HepG2 (cell line): Measurements from ENCODE around the gene KCNMB2. TPM values are rescaled to one million over a fixed set of nuclear protein-coding genes. Genes with fewer than 3 reads are reported as not detected.

Source experiments
- ATAC-seq: fragments of 200-7000 bp; cut with Tn5 transposase; 3 replicates; pipeline ENCODE4 v1.9.1; 2020; ENCODE audit warnings: mild to moderate bottlenecking, moderate library complexity
- BruUV-seq: library from RNA; stranded (reverse); fragments of 400-500 nt; replicated peaks from 2 replicates; lab custom pipeline; 2021; lab: Mats Ljungman, UMichigan
- CTCF ChIA-PET: fragments of 300-600 bp; formaldehyde crosslinking; extraction: SDS; loops from one replicate; lab custom pipeline; 2021; ENCODE audit warnings: low total read pairs, inconsistent platforms, low intra/inter-chr PET ratio; lab: Yijun Ruan, JAX
- POLR2A ChIA-PET: fragments of 350-600 bp; sonication (Branson Sonifier 250); formaldehyde crosslinking; loops from one replicate; lab custom pipeline; 2020; ENCODE audit warnings: antibody characterized with exemption, inconsistent platforms; lab: Yijun Ruan, JAX
- DNase-seq: peaks from one replicate; pipeline ENCODE4 v3.0.0-alpha.2; 2015; ENCODE audit warnings: low spot score
- FAIRE-seq: peaks from 3 replicates; lab custom pipeline; 2011; peaks lifted over from hg19 to GRCh38; lab: Jason Lieb, UNC
- H2AFZ ChIP-seq: one replicate; pipeline ENCODE4 v1.6.1; 2011; ENCODE audit warnings: low read length, inconsistent platforms
- H3K27ac ChIP-seq: fragments of 300-600 bp; 3 replicates; pipeline ENCODE4 v1.8.0; 2011; ENCODE audit warnings: mixed run types, mild to moderate bottlenecking, mixed read lengths, low read length, inconsistent platforms; ENCODE audit not compliant: insufficient read depth; ENCODE audit errors: extremely low read length
- H3K27me3 ChIP-seq, 2 experiments: fragments of 200-600 bp in 1 of 2; 2 replicates in 1 of 2; 3 replicates in 1 of 2; pipeline versions ENCODE4 v1.6.0 to v1.8.0; 2011; ENCODE audit warnings: low read length in 2 of 2, mild to moderate bottlenecking in 2 of 2, moderate library complexity in 2 of 2, inconsistent platforms in 1 of 2; ENCODE audit not compliant: insufficient read depth in 2 of 2, control insufficient read depth in 1 of 2
- H3K36me3 ChIP-seq, 2 experiments: fragments of 200-600 bp in 1 of 2; replicated peaks in 1 of 2; 2 replicates in 1 of 2; 3 replicates in 1 of 2; pipeline versions ENCODE4 v1.5.1 to v1.8.0; 2011; ENCODE audit warnings: low read length in 2 of 2, inconsistent platforms in 1 of 2; ENCODE audit not compliant: insufficient read depth in 2 of 2, control insufficient read depth in 1 of 2
- H3K4me1 ChIP-seq: 2 replicates; pipeline ENCODE4 v1.5.1; 2012; ENCODE audit warnings: low read length, inconsistent platforms; ENCODE audit not compliant: insufficient read depth
- H3K4me2 ChIP-seq: 2 replicates; pipeline ENCODE4 v1.6.0; 2011; ENCODE audit warnings: low read depth, low read length, inconsistent platforms
- H3K4me3 ChIP-seq, 3 experiments: fragments of 200-600 bp in 1 of 3; sonication (generic), shearing (Covaris generic) in 1 of 3; replicated peaks in 1 of 3; 2 replicates each; pipeline ENCODE4 v1.5.1; 2011 to 2016; ENCODE audit warnings: low read length in 3 of 3, inconsistent platforms in 2 of 3, low read depth in 2 of 3, mild to moderate bottlenecking in 2 of 3, control low read depth in 1 of 3, mixed read lengths in 1 of 3; ENCODE audit not compliant: insufficient read depth in 1 of 3
- H3K79me2 ChIP-seq: one replicate; pipeline ENCODE4 v1.6.1; 2011; ENCODE audit warnings: low read length, inconsistent platforms; ENCODE audit not compliant: insufficient read depth
- H3K9ac ChIP-seq: 2 replicates; pipeline ENCODE4 v1.6.0; 2011; ENCODE audit warnings: mild to moderate bottlenecking, low read depth, low read length, inconsistent platforms; ENCODE audit not compliant: insufficient read depth
- H3K9me3 ChIP-seq: 2 replicates; pipeline ENCODE4 v1.5.1; 2012; ENCODE audit warnings: mild to moderate bottlenecking, low read length
- H4K20me1 ChIP-seq: 2 replicates; pipeline ENCODE4 v1.6.0; 2011; ENCODE audit warnings: inconsistent platforms, mild to moderate bottlenecking, low read length, moderate library complexity; ENCODE audit not compliant: insufficient read depth
- ATF7-NPFF ChIP-seq: sonication (generic); formaldehyde crosslinking; IDR thresholded peaks from 2 replicates; pipeline ENCODE4 v1.8.1; 2023; ENCODE audit warnings: mild to moderate bottlenecking, low read depth, missing genetic modification reagents, moderate library complexity
- GZF1 ChIP-seq: sonication (generic); formaldehyde crosslinking; IDR thresholded peaks from 2 replicates; pipeline ENCODE4 v1.5.1; 2020; ENCODE audit warnings: mild to moderate bottlenecking, missing genetic modification reagents
- ISL2 ChIP-seq: sonication (generic); formaldehyde crosslinking; IDR thresholded peaks from 2 replicates; pipeline ENCODE4 v1.5.0; 2020; ENCODE audit warnings: missing genetic modification reagents
- MBNL3 ChIP-seq: fragments of 250-450 bp; sonication (Bioruptor Pico); conservative IDR thresholded peaks from 2 replicates; pipeline ENCODE4 v1.8.0; 2022; ENCODE audit warnings: mild to moderate bottlenecking, inconsistent platforms
- MEIS2 ChIP-seq: sonication (generic); formaldehyde crosslinking; IDR thresholded peaks from 2 replicates; pipeline ENCODE4 v1.9.0; 2021; ENCODE audit warnings: mild to moderate bottlenecking, missing genetic modification reagents
- POGZ ChIP-seq: sonication (generic); formaldehyde crosslinking; IDR thresholded peaks from 2 replicates; pipeline ENCODE4 v1.4.0; 2020; ENCODE audit warnings: mild to moderate bottlenecking, missing genetic modification reagents
- SALL2 ChIP-seq: sonication (generic); formaldehyde crosslinking; IDR thresholded peaks from 2 replicates; pipeline ENCODE4 v1.8.1; 2023; ENCODE audit warnings: mild to moderate bottlenecking, missing genetic modification reagents, inconsistent platforms
- SOX13 ChIP-seq, 3 experiments: fragments of 450-650 bp in 1 of 3; sonication (generic) in 1 of 3; formaldehyde crosslinking in 1 of 3; IDR thresholded peaks in 2 of 3; conservative IDR thresholded peaks in 1 of 3; 2 replicates each; pipeline versions ENCODE4 v1.5.0 to v1.6.1; 2016 to 2020; ENCODE audit warnings: antibody characterized with exemption in 1 of 3, mild to moderate bottlenecking in 1 of 3, missing compliant biosample characterization in 1 of 3, missing genetic modification reagents in 1 of 3, moderate library complexity in 1 of 3
- TCF7L2 ChIP-seq: IDR thresholded peaks from 2 replicates; pipeline ENCODE4 v1.6.1; 2011; ENCODE audit warnings: mild to moderate bottlenecking, low read depth, low read length, moderate library complexity
- ZNF121 ChIP-seq: sonication (generic); formaldehyde crosslinking; IDR thresholded peaks from 2 replicates; pipeline ENCODE4 v1.5.0; 2020; ENCODE audit warnings: mild to moderate bottlenecking, missing genetic modification reagents
- ZNF597 ChIP-seq: sonication (generic); formaldehyde crosslinking; IDR thresholded peaks from 2 replicates; pipeline ENCODE4 v1.5.0; 2020; ENCODE audit warnings: missing genetic modification reagents
- ZNF740 ChIP-seq: sonication (generic); formaldehyde crosslinking; IDR thresholded peaks from 2 replicates; pipeline ENCODE4 v1.4.0; 2020; ENCODE audit warnings: missing genetic modification reagents
- ZNF83 ChIP-seq: sonication (generic); formaldehyde crosslinking; IDR thresholded peaks from 2 replicates; pipeline ENCODE4 v1.4.0; 2020; ENCODE audit warnings: missing genetic modification reagents, mild to moderate bottlenecking, borderline replicate concordance
- ZSCAN31 ChIP-seq: sonication (generic); formaldehyde crosslinking; IDR thresholded peaks from 2 replicates; pipeline ENCODE4 v1.5.0; 2020; ENCODE audit warnings: low read depth, mild to moderate bottlenecking, missing genetic modification reagents
- WGBS: methylation state at CpG from one replicate; pipeline ENCODE4 v1.1.6; 2017; ENCODE audit warnings: low lambda C conversion rate; 5-methylcytosine and 5-hydroxymethylcytosine counted together
- in situ Hi-C: cut with HindIII; loops from 2 replicates; pipeline ENCODE4 v1.10.0; 2017; ENCODE audit warnings: low pct_unique_long_range_greater_than_20kb; ENCODE audit not compliant: extremely low pct_ligation_motif_present
- intact Hi-C: fragments of 100-400 bp; cut with micrococcal nuclease; formaldehyde crosslinking; loops from one replicate; pipeline ENCODE4 v1.10.0; 2022; ENCODE audit not compliant: unreplicated experiment
- polyA plus RNA-seq, 8 experiments: library from polyadenylated mRNA; depleted of rRNA in 3 of 8; stranded (reverse) in 7 of 8; unstranded in 1 of 8; fragments of >200 nt; fragmentation: Illumina TruSeq in 4 of 8; extraction: Trizol in 4 of 8; gene quantifications; 2 replicates each; pipeline versions ENCODE4 v1.2.1 to v1.2.3, GENCODE V29; 2011 to 2016; ENCODE audit warnings: low read depth in 4 of 8, missing spikeins in 1 of 8, mixed read lengths in 1 of 8; ENCODE audit not compliant: insufficient read depth in 1 of 8
- total RNA-seq, 5 experiments: library from RNA; depleted of rRNA; stranded (reverse); fragments of >200 nt; fragmentation: Illumina TruSeq; extraction: Trizol; gene quantifications; 2 replicates each; pipeline ENCODE4 v1.2.3, GENCODE V29; 2016; ENCODE audit warnings: low read depth in 1 of 5

The KCNMB2 gene
- total and polyA plus RNA-seq, 2 of the 13 experiments (the other 11 are each of a cell fraction or from before 2014, with no cell fraction given): not detected

DNA sequence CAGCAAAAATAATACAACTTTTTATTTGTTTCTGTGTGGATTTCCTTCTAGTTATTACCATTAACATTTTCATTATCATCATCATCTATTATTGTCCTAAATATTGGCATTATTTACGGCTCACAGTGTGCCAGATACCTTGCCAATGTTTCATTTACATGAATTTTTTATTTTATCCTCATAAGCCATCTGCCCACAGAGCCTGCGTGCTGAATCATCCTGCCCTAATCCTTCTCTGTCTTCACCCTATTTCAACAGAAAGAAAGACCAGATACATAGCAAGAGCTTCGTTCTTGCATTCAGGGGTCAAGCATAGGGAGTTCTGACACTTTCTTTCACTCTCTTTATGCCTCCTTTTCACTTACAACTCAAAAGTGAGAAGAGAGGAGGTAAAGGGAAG, 82.0 kb downstream of the KCNMB2 start:
- 1% methylated on average over 3 of the region's 3 CpGs for WGBS
- no peak overlapping the region for H3K27ac ChIP-seq
- TF ChIP-seq ISL2 (CRISPR knock-in tag) (no peak), MBNL3 (CRISPR knock-in tag) (no peak), ATF7-NPFF (CRISPR knock-in tag) (no peak), ZNF83 (CRISPR knock-in tag) (no peak), SOX13 (IDR thresholded peaks at IDR 0.05) (no peak), SOX13 (CRISPR knock-in tag; conservative IDR thresholded peaks at IDR 0.05 in 1 of 2, IDR thresholded peaks at IDR 0.05 in 1 of 2) (no peak), TCF7L2 (no peak), ZSCAN31 (CRISPR knock-in tag) (no peak)
- ATAC-seq: no peak
- ChIA-PET CTCF (no interaction called here), POLR2A (no interaction called here)
- intact Hi-C loops (no loop called here), in situ Hi-C loops (no loop called here)
- H2AFZ ChIP-seq: no peak overlapping the region
- H3K4me3 ChIP-seq: no peak overlapping the region
- BruUV-seq: no TSS peak
- no peak for DNase-seq
- no peaks in the 10 kb centered on the region for H3K9me3 ChIP-seq
- H3K79me2 ChIP-seq: no peaks in the 10 kb centered on the region
- no peaks in the 10 kb centered on the region for H3K4me1 ChIP-seq
- H4K20me1 ChIP-seq: no peaks in the 10 kb centered on the region
- no peak overlapping the region for H3K9ac ChIP-seq
- H3K4me2 ChIP-seq: no peak overlapping the region
- no peaks in the 10 kb centered on the region for H3K36me3 ChIP-seq
- H3K27me3 ChIP-seq: no peaks in the 10 kb centered on the region; a peak in 1 of 5 replicates
- no peak for FAIRE-seq

DNA sequence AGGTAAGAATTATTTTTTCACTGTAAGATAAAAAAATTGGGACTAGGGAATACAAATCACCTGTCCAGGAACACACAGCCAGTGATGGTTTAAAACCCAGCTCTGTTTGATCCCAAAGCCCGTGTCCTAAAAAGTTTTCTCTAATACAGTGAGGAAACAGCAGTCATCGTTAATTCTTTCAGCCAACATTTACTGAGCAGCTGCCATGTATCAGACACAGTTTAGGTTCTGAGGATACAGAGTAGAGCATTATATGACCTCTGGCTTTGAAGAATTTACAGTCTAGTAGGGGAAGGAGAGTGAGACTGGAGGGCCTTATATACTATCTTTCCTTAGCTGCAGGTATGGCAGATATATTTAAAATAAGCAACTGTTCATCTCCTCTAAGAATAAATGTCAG, 82.7 kb downstream of the KCNMB2 start:
- H4K20me1 ChIP-seq: no peaks in the 10 kb centered on the region
- no peak overlapping the region for H3K4me2 ChIP-seq

More for the DNA sequence above, 82.7 kb downstream of the KCNMB2 start:
- CTCF ChIA-PET: no interaction called here
- Histone ChIP-seq H3K79me2 (no peaks in the 10 kb centered on the region), H3K4me3 (no peak overlapping the region), H3K27me3 (no peaks in the 10 kb centered on the region), H2AFZ (no peak overlapping the region), H3K36me3 (no peaks in the 10 kb centered on the region), H3K9ac (no peak overlapping the region), H3K4me1 (no peaks in the 10 kb centered on the region), H3K27ac (no peak overlapping the region), H3K9me3 (no peaks in the 10 kb centered on the region)
- no peak for ATAC-seq
- 0% methylated on average over 2 of the region's 2 CpGs for WGBS
- POLR2A ChIA-PET: no interaction called here
- no peak for TF ChIP-seq MEIS2 (CRISPR knock-in tag)
- no peak for TF ChIP-seq POGZ (CRISPR knock-in tag)
- no peak for TF ChIP-seq ZNF597
- no peak for TF ChIP-seq ZNF121 (CRISPR knock-in tag)
- TF ChIP-seq SALL2 (CRISPR knock-in tag): no peak
- TF ChIP-seq ZNF740 (CRISPR knock-in tag): no peak
- no peak for TF ChIP-seq GZF1 (CRISPR knock-in tag)
- in situ Hi-C loops (no loop called here), intact Hi-C loops (no loop called here)
- BruUV-seq: no TSS peak
- no peak for FAIRE-seq
- no peak for DNase-seq
